HL-60 (cell line): ENCODE results near the gene WDR33.

Experiments used
- DNase-seq, 2 experiments: peaks; one replicate each; pipeline ENCODE4 v3.0.0-alpha.2; 2010 to 2020; ENCODE audit warnings: low read depth in 1 of 2, low spot score in 1 of 2
- H3K27ac ChIP-seq: fragments of 250-450 bp; sonication (Bioruptor Pico); replicated peaks from 2 replicates; pipeline ENCODE4 v1.5.1; 2020; ENCODE audit warnings: mild to moderate bottlenecking, moderate library complexity
- H3K27me3 ChIP-seq: fragments of 250-450 bp; sonication (Bioruptor Pico); 2 replicates; pipeline ENCODE4 v1.5.1; 2021; ENCODE audit warnings: mild to moderate bottlenecking, moderate library complexity; ENCODE audit not compliant: insufficient read depth, poor library complexity, severe bottlenecking
- H3K4me3 ChIP-seq: replicated peaks from 2 replicates; pipeline ENCODE4 v1.5.1; 2011; ENCODE audit warnings: mild to moderate bottlenecking, control low read depth, low read length; ENCODE audit not compliant: insufficient read depth
- GABPA ChIP-seq: IDR thresholded peaks from 2 replicates; pipeline ENCODE4 v1.6.1; 2012; ENCODE audit warnings: low read depth
- POLR2AphosphoS5 ChIP-seq: IDR thresholded peaks from 2 replicates; pipeline ENCODE4 v1.6.1; 2012; ENCODE audit warnings: low read depth
- SPI1 ChIP-seq: IDR thresholded peaks from 2 replicates; pipeline ENCODE4 v1.6.1; 2012; ENCODE audit warnings: low read depth, mild to moderate bottlenecking, borderline replicate concordance
- TF ChIP-seq, protein P1 (sequence below): IDR thresholded peaks from one replicate; pipeline ENCODE4 v1.5.1; 2011; ENCODE audit warnings: low read length, control low read depth, inconsistent platforms; ENCODE audit not compliant: insufficient read depth
- TF ChIP-seq, protein P2 (sequence below): IDR thresholded peaks from 2 replicates; pipeline ENCODE4 v1.6.1; 2012; ENCODE audit warnings: low read depth; ENCODE audit not compliant: insufficient replicate concordance

The WDR33 gene

GRCh38 chr2:127656569-127657231, 154.3 kb downstream of the WDR33 start:
- no peaks in the 10 kb centered on the region for H3K27me3 ChIP-seq
- no peak overlapping the region for H3K4me3 ChIP-seq
- DNase-seq, result no peak
- no peak overlapping the region for H3K27ac ChIP-seq
- TF ChIP-seq, protein P1, sequence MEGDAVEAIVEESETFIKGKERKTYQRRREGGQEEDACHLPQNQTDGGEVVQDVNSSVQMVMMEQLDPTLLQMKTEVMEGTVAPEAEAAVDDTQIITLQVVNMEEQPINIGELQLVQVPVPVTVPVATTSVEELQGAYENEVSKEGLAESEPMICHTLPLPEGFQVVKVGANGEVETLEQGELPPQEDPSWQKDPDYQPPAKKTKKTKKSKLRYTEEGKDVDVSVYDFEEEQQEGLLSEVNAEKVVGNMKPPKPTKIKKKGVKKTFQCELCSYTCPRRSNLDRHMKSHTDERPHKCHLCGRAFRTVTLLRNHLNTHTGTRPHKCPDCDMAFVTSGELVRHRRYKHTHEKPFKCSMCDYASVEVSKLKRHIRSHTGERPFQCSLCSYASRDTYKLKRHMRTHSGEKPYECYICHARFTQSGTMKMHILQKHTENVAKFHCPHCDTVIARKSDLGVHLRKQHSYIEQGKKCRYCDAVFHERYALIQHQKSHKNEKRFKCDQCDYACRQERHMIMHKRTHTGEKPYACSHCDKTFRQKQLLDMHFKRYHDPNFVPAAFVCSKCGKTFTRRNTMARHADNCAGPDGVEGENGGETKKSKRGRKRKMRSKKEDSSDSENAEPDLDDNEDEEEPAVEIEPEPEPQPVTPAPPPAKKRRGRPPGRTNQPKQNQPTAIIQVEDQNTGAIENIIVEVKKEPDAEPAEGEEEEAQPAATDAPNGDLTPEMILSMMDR, result no peak
- TF ChIP-seq, protein P2, sequence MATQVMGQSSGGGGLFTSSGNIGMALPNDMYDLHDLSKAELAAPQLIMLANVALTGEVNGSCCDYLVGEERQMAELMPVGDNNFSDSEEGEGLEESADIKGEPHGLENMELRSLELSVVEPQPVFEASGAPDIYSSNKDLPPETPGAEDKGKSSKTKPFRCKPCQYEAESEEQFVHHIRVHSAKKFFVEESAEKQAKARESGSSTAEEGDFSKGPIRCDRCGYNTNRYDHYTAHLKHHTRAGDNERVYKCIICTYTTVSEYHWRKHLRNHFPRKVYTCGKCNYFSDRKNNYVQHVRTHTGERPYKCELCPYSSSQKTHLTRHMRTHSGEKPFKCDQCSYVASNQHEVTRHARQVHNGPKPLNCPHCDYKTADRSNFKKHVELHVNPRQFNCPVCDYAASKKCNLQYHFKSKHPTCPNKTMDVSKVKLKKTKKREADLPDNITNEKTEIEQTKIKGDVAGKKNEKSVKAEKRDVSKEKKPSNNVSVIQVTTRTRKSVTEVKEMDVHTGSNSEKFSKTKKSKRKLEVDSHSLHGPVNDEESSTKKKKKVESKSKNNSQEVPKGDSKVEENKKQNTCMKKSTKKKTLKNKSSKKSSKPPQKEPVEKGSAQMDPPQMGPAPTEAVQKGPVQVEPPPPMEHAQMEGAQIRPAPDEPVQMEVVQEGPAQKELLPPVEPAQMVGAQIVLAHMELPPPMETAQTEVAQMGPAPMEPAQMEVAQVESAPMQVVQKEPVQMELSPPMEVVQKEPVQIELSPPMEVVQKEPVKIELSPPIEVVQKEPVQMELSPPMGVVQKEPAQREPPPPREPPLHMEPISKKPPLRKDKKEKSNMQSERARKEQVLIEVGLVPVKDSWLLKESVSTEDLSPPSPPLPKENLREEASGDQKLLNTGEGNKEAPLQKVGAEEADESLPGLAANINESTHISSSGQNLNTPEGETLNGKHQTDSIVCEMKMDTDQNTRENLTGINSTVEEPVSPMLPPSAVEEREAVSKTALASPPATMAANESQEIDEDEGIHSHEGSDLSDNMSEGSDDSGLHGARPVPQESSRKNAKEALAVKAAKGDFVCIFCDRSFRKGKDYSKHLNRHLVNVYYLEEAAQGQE, result no peak
- no peak for TF ChIP-seq POLR2AphosphoS5
- no peak for TF ChIP-seq GABPA
- TF ChIP-seq SPI1, result no peak

DNA sequence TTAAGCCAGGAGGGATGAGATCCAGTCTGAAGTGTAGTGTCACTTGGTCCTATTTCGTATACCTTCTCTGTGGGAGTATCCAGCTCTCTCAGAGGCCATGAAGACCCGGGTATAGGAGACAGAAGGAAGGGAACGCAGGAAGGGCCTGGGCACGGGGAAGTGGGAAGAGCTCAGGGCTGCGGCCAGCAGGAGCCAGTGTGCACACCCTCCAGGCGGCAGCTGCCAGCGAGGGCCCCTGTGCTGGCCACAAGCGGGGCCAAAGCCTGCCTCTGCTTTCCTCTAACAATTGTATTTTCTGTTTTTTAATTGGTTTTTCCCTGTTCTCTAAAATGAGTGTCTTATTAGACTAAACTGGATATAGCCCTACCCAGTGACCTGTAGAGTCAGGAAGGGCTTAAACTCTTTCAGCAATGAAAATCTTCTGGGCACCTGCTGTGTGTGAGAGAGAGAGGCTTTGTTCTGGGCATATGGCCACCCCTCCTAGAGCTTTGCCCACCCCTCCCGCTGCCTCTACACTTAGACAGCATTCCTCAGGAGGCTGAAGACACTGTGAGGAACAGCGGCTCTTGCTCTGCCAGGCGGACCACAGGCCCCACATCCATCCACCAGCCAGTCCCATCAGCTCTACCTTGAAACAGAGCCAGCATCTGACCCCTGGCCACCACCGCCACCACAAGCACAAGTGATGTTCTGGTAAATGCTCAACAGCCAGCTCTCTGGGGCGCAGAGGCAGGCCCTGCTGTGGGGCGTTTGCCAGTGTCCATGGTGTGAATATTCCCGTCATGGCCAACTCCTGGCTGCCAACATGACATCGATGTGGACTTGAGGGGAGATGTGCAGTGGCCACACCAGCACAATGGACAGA, 155.5 kb downstream of the WDR33 start:
- DNase-seq, result no peak
- TF ChIP-seq, protein P2, result no peak
- TF ChIP-seq SPI1, result no peak
- TF ChIP-seq GABPA, result no peak
- TF ChIP-seq, protein P1, result no peak
- TF ChIP-seq POLR2AphosphoS5, result no peak
- no peak overlapping the region for H3K4me3 ChIP-seq
- no peaks in the 10 kb centered on the region for H3K27me3 ChIP-seq
- no peak overlapping the region for H3K27ac ChIP-seq

- TF ChIP-seq POLR2AphosphoS5 (no peak), SPI1 (no peak), GABPA (no peak)
- TF ChIP-seq, protein P1, result no peak
- TF ChIP-seq, protein P2, result no peak
- no peak for DNase-seq
- Histone ChIP-seq H3K27ac (no peak overlapping the region), H3K4me3 (no peak overlapping the region), H3K27me3 (no peaks in the 10 kb centered on the region)
These were observed 156.2 kb downstream of the WDR33 start for GRCh38 chr2:127654838-127655175.
